SH-SY5Y (cell line): ENCODE data around the gene DCBLD1.

Source experiments
- GATA2 ChIP-seq: IDR thresholded peaks from 2 replicates; pipeline ENCODE4 v1.6.1; 2011; ENCODE audit warnings: mild to moderate bottlenecking, low read depth, low read length
- GATA3 ChIP-seq: IDR thresholded peaks from 2 replicates; pipeline ENCODE4 v1.6.1; 2011; ENCODE audit warnings: low read depth, mild to moderate bottlenecking, low read length, moderate library complexity

GRCh38 chr6:117444600-117444999 lies 37.9 kb upstream of the DCBLD1 start:
- TF ChIP-seq GATA3 (no peak), GATA2 (no peak)
